MM.1S (cell line): Measurements from ENCODE around the gene CACNA1H.

Experiments
- CTCF ChIP-seq: fragments of 300-600 bp; sonication (generic); IDR thresholded peaks from 2 replicates; pipeline ENCODE4 v1.5.1; 2016; ENCODE audit warnings: antibody characterized with exemption, low read length, mixed read lengths
- EZH2 ChIP-seq: fragments of 300-600 bp; sonication (generic); optimal IDR thresholded peaks from 2 replicates; pipeline ENCODE3; 2017; ENCODE audit warnings: low read depth, mild to moderate bottlenecking, antibody characterized with exemption, low read length, mixed read lengths

- TF ChIP-seq CTCF (no peak), EZH2 (no peak)
These were observed 23.5 kb downstream of the CACNA1H start for GRCh38 chr16:1176280-1176897.
